ENCODE data around the gene RDX.
"Not testable (repeated sequence)": the region's sequence is repeated elsewhere in the genome, so short reads cannot be mapped to it uniquely, and the experiment has no call there.

RDX gene

DNA sequence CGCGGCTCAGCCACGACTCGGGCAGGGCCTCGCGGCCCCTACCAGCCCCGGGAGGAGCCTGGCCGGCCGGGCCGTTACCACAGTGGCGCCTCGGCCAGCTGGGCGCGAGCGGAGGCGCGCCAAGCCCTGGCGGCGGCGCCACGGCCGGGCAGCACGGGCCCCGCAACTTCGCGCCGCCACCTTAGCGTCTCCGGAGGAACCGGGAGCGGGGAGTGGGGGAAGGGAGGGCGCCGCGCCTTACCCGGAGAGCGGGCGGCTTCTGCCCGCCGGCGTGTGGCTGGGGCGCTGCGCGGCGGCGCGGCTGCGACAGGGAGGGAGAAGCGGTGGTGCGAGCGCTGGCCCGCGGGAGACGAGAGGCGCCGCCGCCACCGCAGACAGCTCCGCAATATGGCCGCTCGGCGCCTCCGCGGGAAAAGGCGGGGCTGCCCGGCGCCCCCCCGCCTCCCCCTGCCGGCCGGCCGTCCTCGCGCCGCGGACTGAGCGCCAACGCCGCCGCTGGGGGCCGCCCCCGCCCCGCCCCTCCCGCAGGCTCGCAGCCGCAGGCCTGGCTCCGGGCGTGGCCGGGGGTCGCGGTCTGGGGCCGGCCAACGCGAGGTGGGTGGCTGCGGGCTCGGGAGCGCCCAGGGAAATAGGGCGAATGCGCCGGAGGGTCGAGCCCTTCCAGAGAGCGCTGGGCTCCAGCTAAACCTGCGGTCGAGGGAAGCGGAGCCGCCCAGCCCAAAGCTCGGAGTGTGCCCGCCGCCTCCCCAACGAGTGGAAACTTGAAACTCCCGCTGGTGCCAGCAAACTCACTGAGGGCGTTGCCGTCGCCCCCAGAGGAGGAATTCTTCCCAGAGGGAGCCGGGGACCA, at the start of gene RDX:
Gene RDX, minus strand, starts transcription at position 389 of the 850 bp plus-strand sequence. CDS start 16,922 bp downstream, outside the sequence.
- peak; percentile 85 for DNase-seq

DNA sequence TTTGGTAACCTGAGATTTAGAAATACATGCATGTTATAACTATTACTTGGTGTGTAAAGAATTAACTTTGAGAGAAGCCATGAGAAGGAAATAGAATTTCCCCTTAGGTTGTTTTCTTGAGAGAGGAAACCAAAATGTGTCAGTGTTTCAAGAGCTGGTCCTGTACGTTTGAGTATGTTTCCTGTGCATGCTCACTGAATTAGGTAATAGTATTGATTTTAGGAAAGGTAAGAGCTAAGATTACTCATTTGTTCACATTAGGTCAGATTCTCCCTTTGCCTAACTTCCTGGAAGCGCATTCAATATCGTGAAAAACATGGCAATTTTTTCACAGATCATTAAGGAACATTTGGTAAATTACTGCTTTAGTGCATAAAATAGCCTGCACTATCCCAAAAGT, 49.3 kb upstream of the RDX start:
- DNase-seq = peak; percentile 88

DNA sequence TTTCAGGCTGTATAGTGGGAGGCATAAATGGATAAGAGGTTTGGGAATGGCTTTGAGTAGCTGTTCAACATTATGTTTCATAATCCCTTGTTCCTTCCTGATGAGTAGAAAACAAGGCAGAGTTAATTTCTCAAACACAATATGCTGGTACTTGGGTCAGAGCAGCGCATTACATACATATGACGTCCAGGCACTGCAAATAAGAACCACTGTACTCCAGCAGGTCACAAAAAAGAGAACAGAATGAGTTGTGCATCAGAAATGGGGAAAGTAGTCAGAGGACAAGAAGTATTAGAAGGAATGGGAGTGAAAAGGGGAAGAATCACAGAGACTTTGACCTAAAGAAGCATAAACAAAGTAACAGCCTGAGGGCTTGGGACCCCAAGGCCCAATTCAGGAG, 44.0 kb upstream of the RDX start:
- no peak for DNase-seq

DNA sequence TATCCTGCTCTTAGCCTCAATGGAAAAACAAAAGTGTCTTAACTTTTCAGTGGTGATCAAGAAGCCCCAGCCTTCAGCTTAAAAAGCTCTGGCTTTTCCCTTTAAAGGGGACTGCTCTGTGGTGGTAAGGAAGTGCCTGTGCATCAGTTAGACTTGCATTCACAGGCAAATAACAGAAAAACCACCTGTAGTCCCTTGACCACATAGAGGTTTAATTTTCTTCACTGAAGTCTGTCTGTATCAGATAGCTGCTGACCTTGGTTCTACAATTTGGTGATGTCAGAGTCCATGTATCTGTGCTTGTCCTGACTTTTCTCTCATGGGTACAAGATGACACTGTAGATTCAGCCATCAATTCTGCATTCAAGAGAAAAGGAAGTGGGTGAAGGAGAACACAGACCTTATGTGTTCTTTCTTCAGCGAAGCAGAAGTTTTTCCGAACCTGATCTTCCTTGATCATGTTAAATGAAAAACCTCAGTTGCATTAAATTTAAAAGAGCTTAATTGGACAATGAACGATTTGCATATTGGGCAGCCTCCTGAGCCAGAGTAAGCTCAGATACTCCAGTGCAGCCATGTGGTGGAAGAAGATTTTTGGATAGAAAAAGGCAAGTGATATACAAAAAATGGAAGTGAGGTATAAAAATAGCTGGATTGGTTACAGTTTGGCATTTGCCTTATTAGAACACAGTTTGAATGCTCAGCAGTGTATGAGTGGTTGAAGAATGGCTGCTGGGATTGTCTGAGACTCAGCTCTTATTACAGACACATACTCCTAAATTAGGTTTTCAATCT, 43.2 kb upstream of the RDX start:
- no peak for DNase-seq

DNA sequence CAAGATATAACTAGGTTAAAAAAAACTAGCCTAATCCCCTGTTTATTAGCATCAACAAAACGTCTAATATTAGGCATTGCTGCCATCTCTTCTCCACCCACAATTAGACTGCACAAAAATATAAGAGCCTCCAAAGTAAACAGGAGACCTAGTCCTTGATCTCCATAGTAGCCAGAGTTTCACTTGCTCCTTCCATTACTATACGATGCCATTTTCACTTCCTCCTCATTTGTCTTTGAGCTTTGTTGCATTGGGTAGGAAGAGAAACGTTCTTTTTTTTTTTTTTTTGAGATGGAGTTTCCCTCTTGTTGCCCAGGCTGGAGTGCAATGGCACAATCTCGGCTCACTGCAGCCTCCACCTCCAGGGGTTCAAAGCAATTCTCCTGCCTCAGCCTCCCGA, 42.3 kb upstream of the RDX start:
- no peak for DNase-seq

DNA sequence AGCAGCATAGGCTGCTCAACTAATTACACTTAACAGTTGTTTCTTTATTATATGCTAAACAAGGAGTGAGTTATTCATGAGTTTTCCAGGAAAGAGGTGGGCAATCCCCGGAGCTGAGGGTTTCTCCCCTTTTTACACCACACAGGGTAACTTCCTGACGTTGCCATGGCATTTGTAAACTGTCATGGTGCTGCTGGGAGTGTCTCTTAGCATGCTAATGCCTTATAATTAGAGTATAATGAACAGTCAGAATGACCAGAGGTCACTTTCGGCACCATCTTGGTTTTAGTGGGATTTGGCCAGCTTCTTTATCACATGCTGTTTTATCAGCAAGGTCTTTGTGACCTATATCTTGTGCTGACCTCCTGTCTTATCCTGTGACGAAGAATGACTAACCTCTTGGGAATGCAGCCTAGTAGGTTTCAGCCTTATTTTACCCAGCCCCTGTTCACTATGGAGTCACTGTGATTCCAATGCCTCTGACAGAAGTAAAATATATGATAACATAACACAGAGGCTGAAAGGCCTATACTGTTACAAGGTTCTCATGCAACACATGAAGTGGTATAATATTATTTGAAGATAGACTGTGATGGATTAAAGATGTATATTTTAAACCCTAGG, 41.3 kb upstream of the RDX start:
- DNase-seq = peak; percentile 78

DNA sequence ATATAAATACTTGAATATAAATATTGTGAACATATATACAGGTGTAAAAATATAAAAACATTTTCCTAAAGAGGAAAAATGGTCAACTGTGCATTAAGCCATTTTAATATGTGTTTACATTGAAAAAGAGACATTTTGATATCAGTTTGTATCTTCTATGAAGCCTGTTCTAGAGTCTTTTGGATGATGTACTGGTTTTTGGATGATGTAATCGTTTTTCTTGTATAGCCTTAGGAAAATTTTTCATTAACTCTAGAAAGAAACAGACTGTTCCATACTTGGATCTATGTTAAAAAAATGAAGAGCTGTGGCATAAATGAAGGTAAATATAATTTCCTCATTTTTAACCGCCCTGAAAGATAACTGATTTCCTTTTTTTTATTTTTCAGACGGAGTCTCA, 39.6 kb upstream of the RDX start:
- no peak for DNase-seq

DNA sequence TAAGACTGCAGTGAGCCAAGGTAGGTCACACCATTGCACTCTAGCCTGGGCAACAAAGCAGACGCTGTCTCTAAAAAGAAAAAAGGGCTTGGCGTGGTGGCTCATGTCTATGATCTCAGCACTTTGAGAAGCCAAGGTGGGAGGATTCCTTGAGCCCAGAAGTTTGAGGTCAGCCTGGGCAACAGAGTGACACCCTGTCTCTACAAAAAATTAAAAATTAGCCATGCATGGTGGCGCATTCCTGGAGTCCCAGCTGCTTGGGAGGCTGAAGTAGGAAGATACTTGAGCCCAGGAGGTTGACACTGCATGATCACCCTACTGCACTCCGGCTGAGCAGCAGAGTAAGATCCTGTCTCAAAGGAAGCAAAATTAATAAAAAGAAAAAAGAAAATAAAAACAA, 38.9 kb upstream of the RDX start:
- no peak for DNase-seq

DNA sequence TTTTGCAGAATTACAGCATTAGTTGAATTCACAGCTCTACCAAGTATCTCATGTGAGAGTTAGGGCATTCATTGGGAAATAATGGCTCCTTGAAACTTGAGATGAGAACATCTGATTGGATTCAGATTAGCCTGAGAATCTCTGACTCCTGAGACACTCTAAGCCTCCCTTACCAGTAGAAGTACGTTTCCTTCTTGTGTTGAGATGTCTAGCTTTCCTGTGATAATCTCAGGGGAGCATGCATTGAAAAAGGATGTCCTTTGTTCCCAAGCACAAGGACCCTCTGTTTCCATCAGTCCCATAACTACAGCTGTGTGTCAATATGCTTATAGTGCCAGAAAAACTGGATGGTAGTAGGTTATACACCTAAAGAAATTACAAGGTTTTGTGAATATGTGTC, 35.2 kb upstream of the RDX start:
- DNase-seq = no peak

DNA sequence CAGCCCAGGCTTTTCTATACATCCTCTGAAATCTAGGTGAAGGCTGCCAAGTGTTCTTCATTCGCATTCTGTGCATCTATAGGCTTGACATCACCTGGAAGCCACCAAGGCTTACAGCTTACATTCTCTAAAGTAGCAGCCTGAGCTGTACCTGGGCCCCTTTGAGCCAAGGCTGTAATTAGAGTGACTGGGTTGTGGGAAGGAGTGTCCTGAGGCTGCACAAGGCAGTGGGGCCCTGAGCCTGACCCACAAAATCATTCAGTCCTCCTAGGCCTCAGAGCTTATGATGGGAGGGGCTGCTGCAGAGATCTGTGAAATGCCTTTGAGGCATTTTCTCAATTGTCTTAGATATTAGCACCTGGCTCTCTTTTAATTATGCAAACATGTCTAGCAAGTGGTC, 33.0 kb upstream of the RDX start:
- DNase-seq = peak; percentile 49

DNA sequence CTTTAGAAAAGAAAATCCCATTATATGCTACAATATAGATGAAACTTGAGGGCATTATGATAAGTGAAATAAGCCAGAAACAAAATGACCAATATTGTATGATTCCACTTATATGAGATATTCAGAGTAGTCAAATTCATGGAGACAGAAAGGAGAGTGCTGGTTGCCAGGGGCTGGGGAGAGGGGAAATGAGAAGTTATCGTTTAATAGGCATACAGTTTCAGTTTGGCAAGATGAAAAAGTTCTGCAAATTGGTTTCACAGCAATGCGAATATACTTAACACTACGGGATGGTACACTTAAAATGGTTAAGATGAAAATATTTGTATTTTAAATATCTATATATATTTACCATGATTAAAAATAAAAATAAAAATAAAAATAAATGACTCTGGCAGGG, 31.1 kb upstream of the RDX start:
- DNase-seq = no peak

DNA sequence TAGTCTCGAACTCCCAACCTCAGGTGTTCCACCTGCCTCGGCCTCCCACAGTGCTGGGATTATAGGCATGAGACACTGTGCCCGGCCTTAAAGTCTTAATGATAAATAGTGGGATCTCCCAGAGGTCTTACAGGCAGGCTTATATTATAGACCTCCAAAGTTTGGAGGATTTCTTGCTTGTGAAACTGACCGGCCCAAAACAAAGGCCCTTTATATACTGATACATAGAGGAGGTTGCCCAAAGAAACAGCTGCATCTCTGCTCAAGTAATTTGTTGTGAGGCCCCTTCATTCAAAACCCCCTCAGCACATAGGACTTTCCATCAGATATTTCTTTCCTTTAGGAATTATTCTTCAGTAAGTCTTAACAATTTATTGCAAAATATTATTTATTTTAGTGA, 27.4 kb upstream of the RDX start:
- DNase-seq = no peak

DNA sequence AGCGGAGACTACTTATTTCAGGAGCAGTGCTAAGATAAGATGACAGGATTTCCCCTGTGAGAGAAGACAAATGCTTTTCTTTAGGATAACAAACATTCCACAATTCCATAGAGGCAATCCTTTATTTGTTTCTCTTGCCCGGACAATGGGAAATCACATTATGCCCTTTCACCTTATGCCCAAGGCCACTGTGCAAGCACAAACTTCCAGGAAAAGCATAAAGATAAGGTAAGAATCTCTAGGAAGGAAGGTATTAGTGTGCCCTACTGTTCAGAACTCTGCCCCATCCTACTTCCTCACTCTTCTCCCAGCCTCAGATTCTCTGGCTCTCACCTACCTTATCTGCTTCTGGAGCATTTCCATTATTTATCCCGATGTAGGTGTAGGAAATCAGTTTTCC, 23.1 kb upstream of the RDX start:
- DNase-seq = no peak

DNA sequence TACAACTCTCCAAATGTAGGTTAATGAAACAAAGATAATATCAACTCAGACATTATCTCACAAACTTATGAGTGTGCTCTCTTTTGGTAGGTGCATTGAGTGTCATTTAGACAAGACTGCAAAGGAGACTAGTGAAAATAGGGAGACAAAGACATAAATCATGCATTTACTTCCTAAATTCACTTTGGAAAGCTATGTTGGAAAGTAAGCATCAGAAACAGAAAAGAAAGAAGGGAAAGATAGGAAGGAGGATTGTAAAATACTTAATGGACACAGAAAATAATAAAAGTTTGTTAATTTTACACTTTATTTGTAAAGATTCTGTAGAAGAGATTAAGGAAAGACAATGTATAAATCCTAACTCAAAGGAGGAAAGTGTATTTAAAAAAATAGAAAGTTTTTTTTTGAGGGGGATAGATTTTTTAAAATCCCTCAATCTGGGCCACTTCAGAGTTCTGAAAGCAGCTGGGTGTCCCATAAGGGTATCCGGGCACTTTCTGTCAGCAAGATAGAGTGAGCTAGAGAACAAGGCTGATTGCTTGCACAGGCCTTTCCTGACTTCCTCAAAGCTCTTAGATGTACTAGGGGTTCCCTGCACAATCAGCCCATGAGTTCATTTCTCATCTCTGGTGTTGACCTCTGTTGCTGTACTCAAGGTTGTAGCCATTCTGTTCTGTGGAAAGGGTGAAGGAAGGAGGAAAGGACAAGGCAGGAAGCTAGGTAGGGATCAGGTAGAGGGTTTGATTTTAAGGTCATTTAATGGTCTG, 22.4 kb upstream of the RDX start:
- DNase-seq = no peak

DNA sequence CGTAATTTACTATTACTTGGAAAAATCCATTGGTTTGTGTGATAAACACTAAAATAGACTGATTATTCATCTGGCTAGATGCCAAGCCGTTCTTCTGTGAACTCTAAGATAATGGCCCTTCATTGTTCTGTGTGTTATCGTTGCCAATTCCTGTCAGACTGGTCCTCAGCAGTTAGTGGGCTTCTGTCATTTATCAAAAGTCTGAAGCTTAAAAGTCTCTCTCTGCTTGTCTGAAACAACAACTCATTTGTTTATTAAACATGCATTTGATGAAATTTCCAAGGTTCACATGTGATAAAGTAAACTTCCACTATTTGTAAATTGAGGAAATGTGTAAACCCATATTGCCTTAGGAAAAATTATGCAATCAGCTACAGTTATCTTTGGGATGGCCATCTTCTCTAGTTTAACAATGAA, 21.1 kb upstream of the RDX start:
- no peak for DNase-seq

DNA sequence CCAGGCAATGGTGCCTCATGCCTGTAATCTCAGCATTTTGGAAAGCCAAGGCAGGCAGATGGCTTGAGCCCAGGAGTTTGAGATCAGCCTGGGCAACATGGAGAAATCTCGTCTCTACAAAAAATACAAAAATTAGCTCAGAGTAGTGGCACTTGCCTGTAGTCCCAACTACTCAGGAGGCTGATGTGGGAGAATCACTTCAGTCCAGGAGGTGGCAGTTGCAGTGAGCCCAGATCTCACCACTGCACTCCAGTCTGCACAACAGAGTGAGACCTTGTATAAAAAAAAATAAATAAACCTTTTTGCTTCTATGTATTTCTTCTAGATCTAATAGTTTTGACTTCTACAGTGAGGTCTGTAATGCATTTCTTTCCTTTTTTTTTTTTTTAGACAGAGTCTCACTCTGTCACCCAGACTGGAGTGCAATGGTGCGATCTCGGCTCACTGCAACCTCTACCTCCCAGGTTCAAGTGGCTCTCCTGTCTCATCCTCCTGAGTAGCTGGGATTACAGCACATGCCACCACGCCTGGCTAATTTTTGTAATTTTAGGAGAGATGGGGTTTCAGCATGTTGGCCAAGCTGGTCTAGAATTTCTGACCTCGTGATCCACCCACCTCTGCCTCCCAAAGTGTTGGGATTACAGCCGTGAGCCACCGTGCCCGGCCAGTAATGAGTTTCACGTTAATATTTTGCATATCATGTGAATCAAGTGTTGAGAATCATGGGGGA, 18.1 kb upstream of the RDX start:
- DNase-seq = no peak

DNA sequence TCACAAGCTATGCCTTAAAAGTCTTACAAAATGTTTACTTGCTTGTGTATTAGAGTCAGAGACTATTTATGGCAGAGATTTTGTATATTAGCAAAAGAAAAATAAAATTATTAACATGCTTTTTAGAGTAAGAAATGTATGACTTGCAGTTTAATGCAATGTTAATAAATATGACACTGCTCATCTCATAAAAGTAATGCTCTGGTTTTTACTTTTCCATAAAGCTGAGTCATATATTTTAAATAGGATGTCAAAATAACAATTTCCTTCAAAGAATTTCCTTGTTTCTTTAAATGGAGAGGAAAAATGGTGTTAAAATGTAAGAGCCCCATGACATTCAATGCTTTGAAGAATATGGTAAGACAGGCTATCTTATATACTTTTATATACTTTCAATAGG, 16.3 kb upstream of the RDX start:
- no peak for DNase-seq

DNA sequence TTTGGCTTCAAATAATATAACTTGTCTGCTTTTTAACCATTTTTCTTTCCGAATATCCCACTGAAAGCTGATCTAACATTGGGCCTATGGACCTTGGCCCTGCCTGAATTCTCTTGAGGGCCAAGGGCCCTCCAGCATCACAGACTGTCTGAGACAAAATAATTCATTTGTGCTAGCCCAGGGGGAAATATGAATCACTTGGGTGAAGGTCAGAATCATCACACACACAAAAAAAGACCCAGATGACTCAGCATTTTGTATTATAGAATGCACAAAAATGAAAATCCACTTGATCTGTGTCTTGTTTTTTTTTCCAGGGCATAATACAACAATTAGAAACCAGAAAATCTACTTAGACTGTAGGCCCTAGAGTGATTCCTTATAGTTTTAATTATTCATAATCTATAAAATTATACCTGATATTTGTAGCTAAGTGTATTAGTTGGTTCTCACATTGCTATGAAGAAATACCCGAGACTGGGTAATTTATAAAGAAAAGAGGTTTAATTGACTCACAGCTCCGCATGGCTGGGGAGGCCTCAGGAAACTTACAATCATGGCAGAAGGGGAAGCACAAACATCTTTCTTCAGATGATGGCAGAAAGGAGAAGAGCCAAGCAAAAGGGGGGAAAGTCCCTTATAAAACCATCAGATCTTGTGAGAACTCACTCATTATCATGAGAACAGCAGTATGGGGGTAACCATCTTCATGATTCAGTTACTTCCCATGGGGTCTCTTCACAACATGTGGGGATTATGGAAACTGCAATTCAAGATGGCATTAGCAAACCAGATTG, 15.6 kb upstream of the RDX start:
- peak; percentile 79 for DNase-seq

DNA sequence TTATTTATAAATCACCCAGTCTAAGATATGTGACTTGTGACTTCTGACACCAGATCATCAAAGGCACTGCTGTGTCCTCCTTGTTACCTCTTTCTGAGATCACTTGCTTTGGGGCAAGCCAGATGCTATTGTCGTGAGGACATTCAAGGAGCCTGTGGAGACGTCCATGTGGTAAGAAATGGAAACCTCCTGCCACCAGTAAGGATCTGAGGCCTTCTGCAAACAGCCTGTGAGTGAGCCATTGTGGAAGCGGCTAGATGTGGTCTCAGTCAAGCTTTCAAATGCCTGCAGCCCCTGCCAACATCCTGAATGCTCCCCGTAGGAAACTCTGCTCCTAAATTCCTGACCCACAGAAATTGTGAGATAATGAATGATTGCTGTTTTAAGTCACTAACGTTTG, 11.7 kb upstream of the RDX start:
- DNase-seq = no peak

DNA sequence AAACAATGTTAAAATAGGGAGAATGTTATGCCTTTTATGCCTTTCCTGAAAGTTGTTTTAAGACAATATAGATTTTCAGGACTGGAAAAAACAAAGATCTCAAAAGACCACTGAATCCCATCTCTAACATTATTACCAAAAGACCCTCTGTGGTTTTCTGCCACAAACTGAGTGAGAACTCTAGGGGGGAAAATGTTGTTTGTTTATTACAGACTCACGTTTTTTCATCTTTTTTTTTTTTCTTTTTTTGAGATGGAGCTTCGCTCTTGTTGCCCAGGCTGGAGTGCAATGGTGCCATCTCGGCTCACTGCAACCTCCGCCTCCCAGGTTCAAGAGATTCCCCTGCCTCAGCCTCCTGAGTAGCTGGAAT, 9.6 kb upstream of the RDX start:
- not testable (repeated sequence) for DNase-seq

All from activated CD4-positive, alpha-beta T cell treated with anti-CD3 and anti-CD28 coated beads, Interleukin-2, Interleukin-6, amounts not matched to agents 100 ng/mL and 50 ng/mL, durations not matched to agents 16 hours and 8 hours (primary cell).